ENCODE data around the gene ALAD.
"Not testable (repeated sequence)": the region's sequence is repeated elsewhere in the genome, so short reads cannot be mapped to it uniquely, and the experiment has no call there.

ALAD gene

GRCh38 chr9:113397203-113397631 lies 3.9 kb downstream of the ALAD start:
- no peak for DNase-seq

GRCh38 chr9:113395000-113395861 lies 5.9 kb downstream of the ALAD start:
- DNase-seq: no peak

GRCh38 chr9:113393281-113393680 lies 7.8 kb downstream of the ALAD start:
- DNase-seq: peak; percentile 33

GRCh38 chr9:113391917-113392316 lies 9.2 kb downstream of the ALAD start:
- DNase-seq: no peak

- DNase-seq: no peak
Observed at GRCh38 chr9:113390192-113390960, 10.7 kb downstream of the ALAD start.

GRCh38 chr9:113389451-113389850 lies 11.6 kb downstream of the ALAD start:
- no peak for DNase-seq

- no peak for DNase-seq
Observed at GRCh38 chr9:113388833-113389232, 12.3 kb downstream of the ALAD start.

- DNase-seq: no peak
Observed at GRCh38 chr9:113387560-113388230, 13.4 kb downstream of the ALAD start.

GRCh38 chr9:113386571-113387393 lies 14.3 kb downstream of the ALAD start:
- DNase-seq: no peak

GRCh38 chr9:113381909-113382411 lies 19.1 kb downstream of the ALAD start:
- DNase-seq: no peak

GRCh38 chr9:113381441-113381840 lies 19.6 kb downstream of the ALAD start:
- not testable (repeated sequence) for DNase-seq

- DNase-seq: no peak
Observed at GRCh38 chr9:113380869-113381378, 20.2 kb downstream of the ALAD start.

- DNase-seq: not testable (repeated sequence)
Observed at GRCh38 chr9:113379829-113380210, 21.3 kb downstream of the ALAD start.

GRCh38 chr9:113379094-113379828 lies 21.8 kb downstream of the ALAD start:
- not testable (repeated sequence) for DNase-seq

- peak; percentile 90 for DNase-seq
Observed at GRCh38 chr9:113376634-113377567, 24.2 kb downstream of the ALAD start, which contains the start of gene HDHD3. Gene HDHD3 (minus strand): TSS chr9:113376986. CDS start chr9:113374354, 2,632 bp downstream.

- no peak for DNase-seq
Observed at GRCh38 chr9:113375057-113376023, 25.7 kb downstream of the ALAD start.

GRCh38 chr9:113373676-113374392 lies 27.2 kb downstream of the ALAD start:
- no peak for DNase-seq

- no peak for DNase-seq
Observed at GRCh38 chr9:113373256-113373655, 27.8 kb downstream of the ALAD start.

All from activated effector memory CD4-positive, alpha-beta T cell treated with anti-CD3 and anti-CD28 coated beads, Interleukin-2, amount 50 U/mL, for 16 hours (primary cell).